B cell (primary cell): Measurements from ENCODE around the gene GRID2. TPM values are rescaled to one million over a fixed set of nuclear protein-coding genes. Genes with fewer than 3 reads are reported as not detected.

Experiments used
- ATAC-seq: fragments of 200-7000 bp; cut with Tn5 transposase; one replicate; pipeline ENCODE4 v1.10.0; 2021; ENCODE audit warnings: low read depth, mild to moderate bottlenecking, moderate number of reproducible peaks, moderate library complexity
- CTCF ChIA-PET: fragments of 350-600 bp; sonication (Branson Sonifier 250); formaldehyde crosslinking; loops from one replicate; lab custom pipeline; 2021; ENCODE audit warnings: antibody characterized with exemption, inconsistent platforms; lab: Charles Lee
- POLR2A ChIA-PET: fragments of 350-600 bp; sonication (Branson Sonifier 250); formaldehyde crosslinking; loops from one replicate; lab custom pipeline; 2021; ENCODE audit warnings: antibody characterized with exemption; lab: Charles Lee
- DNase-seq: peaks from one replicate; pipeline ENCODE4 v3.0.0; 2013
- H2AFZ ChIP-seq: 2 replicates; pipeline ENCODE4 v1.6.1; 2012; ENCODE audit warnings: mild to moderate bottlenecking, low read depth, low read length; ENCODE audit not compliant: insufficient read depth, poor library complexity, severe bottlenecking
- H3K27ac ChIP-seq, 2 donors: 1 replicate in 1 of 2; 2 replicates in 1 of 2; pipeline ENCODE4 v1.5.1; 2012 to 2013; ENCODE audit warnings: low read length in 2 of 2, mild to moderate bottlenecking in 2 of 2, moderate library complexity in 1 of 2
- H3K27me3 ChIP-seq, 4 experiments: fragments of 200-600 bp in 1 of 4; sonication (generic) in 1 of 4; replicated peaks in 1 of 4; 1 replicate in 2 of 4; 2 replicates in 2 of 4; pipeline versions ENCODE4 v1.6.1 to v1.7.0; 2013 to 2016; ENCODE audit warnings: low read length in 3 of 4, mild to moderate bottlenecking in 2 of 4, mixed read lengths in 1 of 4, moderate library complexity in 1 of 4; ENCODE audit not compliant: insufficient read depth in 4 of 4, control insufficient read depth in 3 of 4; ENCODE audit errors: control extremely low read depth in 1 of 4
- H3K36me3 ChIP-seq, 2 experiments: replicated peaks in 1 of 2; 1 replicate in 1 of 2; 2 replicates in 1 of 2; pipeline versions ENCODE4 v1.6.1 to v1.7.1; 2013; ENCODE audit warnings: low read length in 1 of 2; ENCODE audit not compliant: insufficient read depth in 2 of 2, control insufficient read depth in 1 of 2; ENCODE audit errors: control extremely low read depth in 1 of 2, extremely low read depth in 1 of 2
- H3K4me1 ChIP-seq, 2 donors: fragments of 200-600 bp in 1 of 2; sonication (generic) in 1 of 2; 1 replicate in 1 of 2; 2 replicates in 1 of 2; pipeline versions ENCODE4 v1.5.1 to v1.6.1; 2013 to 2017; ENCODE audit warnings: low read length in 2 of 2; ENCODE audit not compliant: control insufficient read depth in 2 of 2, insufficient read depth in 2 of 2
- H3K4me2 ChIP-seq: replicated peaks from 2 replicates; pipeline ENCODE3; 2012; ENCODE audit warnings: mild to moderate bottlenecking, low read depth, low read length; ENCODE audit not compliant: poor library complexity, severe bottlenecking
- H3K4me3 ChIP-seq, 5 experiments: fragments of 200-600 bp in 1 of 5; sonication (generic) in 1 of 5; 1 replicate in 3 of 5; 2 replicates in 2 of 5; pipeline versions ENCODE4 v1.5.1 to v1.7.0; 2011 to 2016; ENCODE audit warnings: low read length in 4 of 5, mild to moderate bottlenecking in 4 of 5, low read depth in 2 of 5, control low read depth in 1 of 5, moderate library complexity in 1 of 5; ENCODE audit not compliant: insufficient read depth in 1 of 5; ENCODE audit errors: control extremely low read depth in 1 of 5, extremely low read depth in 1 of 5
- H3K79me2 ChIP-seq: fragments of 200-600 bp; sonication (generic); one replicate; pipeline ENCODE4 v1.6.0; 2016; ENCODE audit warnings: low read length; ENCODE audit not compliant: control insufficient read depth, insufficient read depth
- H3K9ac ChIP-seq: fragments of 200-600 bp; sonication (generic); 2 replicates; pipeline ENCODE4 v1.6.1; 2017; ENCODE audit warnings: mild to moderate bottlenecking, low read length, moderate library complexity
- H3K9me3 ChIP-seq, 3 donors: one replicate each; pipeline versions ENCODE4 v1.6.1 to v1.7.1; 2013; ENCODE audit warnings: low read length in 2 of 3; ENCODE audit not compliant: control insufficient read depth in 2 of 3, insufficient read depth in 1 of 3; ENCODE audit errors: control extremely low read depth in 1 of 3
- H4K20me1 ChIP-seq: 2 replicates; pipeline ENCODE4 v1.6.0; 2012; ENCODE audit warnings: mild to moderate bottlenecking, low read length; ENCODE audit not compliant: insufficient read depth, control insufficient read depth, poor library complexity, severe bottlenecking
- H3K27ac Mint-ChIP-seq: one replicate; pipeline ENCODE4 v1.8.0; 2021; ENCODE audit warnings: mixed read lengths
- H3K27me3 Mint-ChIP-seq: one replicate; pipeline ENCODE4 v1.8.0; 2021; ENCODE audit warnings: mixed read lengths
- H3K4me1 Mint-ChIP-seq: one replicate; pipeline ENCODE4 v1.8.0; 2021; ENCODE audit warnings: mixed read lengths
- H3K4me3 Mint-ChIP-seq: one replicate; pipeline ENCODE4 v1.8.0; 2021; ENCODE audit warnings: mixed read lengths
- H3K9me3 Mint-ChIP-seq: one replicate; pipeline ENCODE4 v1.8.0; 2022; ENCODE audit warnings: mixed read lengths; ENCODE audit not compliant: insufficient read depth
- EZH2 ChIP-seq: IDR thresholded peaks from 2 replicates; pipeline ENCODE4 v1.6.1; 2012; ENCODE audit warnings: borderline replicate concordance, low read depth, mild to moderate bottlenecking, moderate library complexity, low read length; ENCODE audit not compliant: insufficient read depth, poor library complexity, severe bottlenecking
- WGBS: methylation state at CpG from one replicate; pipeline ENCODE4 v1.1.5; 2013; ENCODE audit warnings: missing lambda C conversion rate; ENCODE audit not compliant: insufficient coverage; 5-methylcytosine and 5-hydroxymethylcytosine counted together
- intact Hi-C: fragments of 100-400 bp; cut with micrococcal nuclease; formaldehyde crosslinking; loops from one replicate; pipeline ENCODE4 v1.10.0; 2022
- polyA plus RNA-seq: library from polyadenylated mRNA; depleted of rRNA; stranded (reverse); fragments of >200 nt; gene quantifications from 2 replicates; pipeline ENCODE4 v1.2.3, GENCODE V29; 2012
- total RNA-seq, 2 donors: library from RNA; stranded (reverse); fragments of 120-200 nt in 1 of 2; gene quantifications; 1 replicate in 1 of 2; 2 replicates in 1 of 2; pipeline versions ENCODE4 v1.2.3 to v1.2.4, GENCODE V29; 2013 to 2022
- TF ChIP-seq, protein P1 (sequence below): fragments of 200-600 bp; IDR thresholded peaks from one replicate; pipeline ENCODE4 v1.8.0; 2022; ENCODE audit warnings: antibody characterized with exemption, mild to moderate bottlenecking

The GRID2 gene
- total and polyA plus RNA-seq, 2 donors (not counting 1 experiment from before 2014, with no cell fraction given): not detected

GRCh38 chr4:92265021-92265420 is 38.7 kb upstream of the GRID2 start:
- no peaks in the 10 kb centered on the region for H3K27me3 ChIP-seq
- H3K79me2 ChIP-seq: no peaks in the 10 kb centered on the region
- POLR2A ChIA-PET: no interaction called here
- no peak overlapping the region for H3K27ac ChIP-seq
- no peaks in the 10 kb centered on the region for H3K36me3 ChIP-seq
- H3K9me3 ChIP-seq: no peaks in the 10 kb centered on the region
- Mint-ChIP-seq H3K4me1 (no peaks in the 10 kb centered on the region), H3K9me3 (no peaks in the 10 kb centered on the region), H3K4me3 (no peak overlapping the region), H3K27ac (no peak overlapping the region), H3K27me3 (no peaks in the 10 kb centered on the region)
- H2AFZ ChIP-seq: no peak overlapping the region
- ATAC-seq (no peak), DNase-seq (no peak)
- intact Hi-C loops: no loop called here
- TF ChIP-seq, protein P1, sequence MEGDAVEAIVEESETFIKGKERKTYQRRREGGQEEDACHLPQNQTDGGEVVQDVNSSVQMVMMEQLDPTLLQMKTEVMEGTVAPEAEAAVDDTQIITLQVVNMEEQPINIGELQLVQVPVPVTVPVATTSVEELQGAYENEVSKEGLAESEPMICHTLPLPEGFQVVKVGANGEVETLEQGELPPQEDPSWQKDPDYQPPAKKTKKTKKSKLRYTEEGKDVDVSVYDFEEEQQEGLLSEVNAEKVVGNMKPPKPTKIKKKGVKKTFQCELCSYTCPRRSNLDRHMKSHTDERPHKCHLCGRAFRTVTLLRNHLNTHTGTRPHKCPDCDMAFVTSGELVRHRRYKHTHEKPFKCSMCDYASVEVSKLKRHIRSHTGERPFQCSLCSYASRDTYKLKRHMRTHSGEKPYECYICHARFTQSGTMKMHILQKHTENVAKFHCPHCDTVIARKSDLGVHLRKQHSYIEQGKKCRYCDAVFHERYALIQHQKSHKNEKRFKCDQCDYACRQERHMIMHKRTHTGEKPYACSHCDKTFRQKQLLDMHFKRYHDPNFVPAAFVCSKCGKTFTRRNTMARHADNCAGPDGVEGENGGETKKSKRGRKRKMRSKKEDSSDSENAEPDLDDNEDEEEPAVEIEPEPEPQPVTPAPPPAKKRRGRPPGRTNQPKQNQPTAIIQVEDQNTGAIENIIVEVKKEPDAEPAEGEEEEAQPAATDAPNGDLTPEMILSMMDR: no peak
- TF ChIP-seq EZH2: no peak
- no peaks in the 10 kb centered on the region for H3K4me1 ChIP-seq
- CTCF ChIA-PET: no interaction called here
- no peak overlapping the region for H3K4me2 ChIP-seq
- H4K20me1 ChIP-seq: no peaks in the 10 kb centered on the region
- no CpG with 5 or more reads among the region's 1 CpG for WGBS
- no peak overlapping the region for H3K4me3 ChIP-seq
- no peak overlapping the region for H3K9ac ChIP-seq

DNA sequence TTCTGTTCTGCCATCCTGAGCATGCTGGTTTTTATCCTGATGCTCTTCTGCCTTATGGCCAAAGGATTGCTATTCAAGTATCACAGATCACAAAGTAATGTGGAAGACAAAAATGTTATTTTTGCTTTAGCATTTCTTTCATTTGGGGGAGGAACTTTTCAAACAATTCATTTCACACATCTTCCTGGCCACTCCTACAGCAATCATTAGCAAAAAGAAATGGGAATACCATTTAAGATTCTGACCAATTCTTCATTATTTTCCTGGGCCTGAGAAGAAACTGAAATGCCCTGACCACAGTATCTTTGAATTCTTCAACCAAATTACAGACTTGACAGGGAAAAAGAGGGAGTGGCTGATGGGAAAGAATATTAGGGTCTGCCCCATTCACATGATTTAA is 38.0 kb upstream of the GRID2 start:
- no peaks in the 10 kb centered on the region for H3K4me1 Mint-ChIP-seq
- ChIA-PET CTCF (no interaction called here), POLR2A (no interaction called here)
- Histone ChIP-seq H4K20me1 (no peaks in the 10 kb centered on the region), H3K9me3 (no peaks in the 10 kb centered on the region), H3K27me3 (no peaks in the 10 kb centered on the region), H3K4me2 (no peak overlapping the region), H3K4me1 (no peaks in the 10 kb centered on the region), H3K4me3 (no peak overlapping the region), H3K36me3 (no peaks in the 10 kb centered on the region), H2AFZ (no peak overlapping the region), H3K79me2 (no peaks in the 10 kb centered on the region), H3K9ac (no peak overlapping the region), H3K27ac (no peak overlapping the region)
- H3K27me3 Mint-ChIP-seq: no peaks in the 10 kb centered on the region
- intact Hi-C loops: no loop called here
- no peak overlapping the region for H3K27ac Mint-ChIP-seq
- TF ChIP-seq, protein P1: no peak
- no peak for TF ChIP-seq EZH2
- ATAC-seq: no peak
- no peak overlapping the region for H3K4me3 Mint-ChIP-seq
- DNase-seq: no peak
- no peaks in the 10 kb centered on the region for H3K9me3 Mint-ChIP-seq
